Keratinocyte (primary cell): ENCODE measurements around the gene CFAP77.

Experiments
- EZH2 ChIP-seq: IDR thresholded peaks from one replicate; pipeline ENCODE4 v1.6.1; 2012; ENCODE audit warnings: inconsistent platforms, mild to moderate bottlenecking, low read length, moderate library complexity
- TF ChIP-seq, protein P1 (sequence below), 3 experiments: IDR thresholded peaks in 1 of 3; conservative IDR thresholded peaks in 1 of 3; optimal IDR thresholded peaks in 1 of 3; 2 replicates in 2 of 3; 3 replicates in 1 of 3; pipeline versions ENCODE3 to v1.5.1; 2011; ENCODE audit warnings: low read length in 3 of 3, mild to moderate bottlenecking in 3 of 3, moderate library complexity in 2 of 3, control low read depth in 1 of 3, inconsistent platforms in 1 of 3; ENCODE audit not compliant: insufficient read depth in 2 of 3; ENCODE audit errors: extremely low read depth in 1 of 3

DNA sequence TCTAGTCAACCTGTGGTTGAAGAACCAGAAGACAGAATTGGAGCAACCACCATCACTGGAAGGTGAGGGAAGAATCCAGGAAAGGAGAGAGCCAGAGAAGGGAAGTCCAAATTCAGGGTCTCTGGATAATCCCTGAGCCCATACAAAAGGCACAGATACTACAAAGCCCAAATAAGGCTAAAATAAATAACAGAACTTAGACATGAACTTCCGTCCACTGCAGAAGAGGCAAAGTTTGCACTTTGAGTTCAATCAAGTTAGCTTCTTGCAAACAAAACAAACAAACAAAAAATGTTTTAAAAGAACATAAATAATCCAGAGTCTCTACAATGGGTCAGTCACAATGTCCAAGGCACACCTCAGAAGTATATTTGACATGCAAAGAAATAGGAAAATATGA, 21.0 kb downstream of the CFAP77 start:
- TF ChIP-seq, protein P1, sequence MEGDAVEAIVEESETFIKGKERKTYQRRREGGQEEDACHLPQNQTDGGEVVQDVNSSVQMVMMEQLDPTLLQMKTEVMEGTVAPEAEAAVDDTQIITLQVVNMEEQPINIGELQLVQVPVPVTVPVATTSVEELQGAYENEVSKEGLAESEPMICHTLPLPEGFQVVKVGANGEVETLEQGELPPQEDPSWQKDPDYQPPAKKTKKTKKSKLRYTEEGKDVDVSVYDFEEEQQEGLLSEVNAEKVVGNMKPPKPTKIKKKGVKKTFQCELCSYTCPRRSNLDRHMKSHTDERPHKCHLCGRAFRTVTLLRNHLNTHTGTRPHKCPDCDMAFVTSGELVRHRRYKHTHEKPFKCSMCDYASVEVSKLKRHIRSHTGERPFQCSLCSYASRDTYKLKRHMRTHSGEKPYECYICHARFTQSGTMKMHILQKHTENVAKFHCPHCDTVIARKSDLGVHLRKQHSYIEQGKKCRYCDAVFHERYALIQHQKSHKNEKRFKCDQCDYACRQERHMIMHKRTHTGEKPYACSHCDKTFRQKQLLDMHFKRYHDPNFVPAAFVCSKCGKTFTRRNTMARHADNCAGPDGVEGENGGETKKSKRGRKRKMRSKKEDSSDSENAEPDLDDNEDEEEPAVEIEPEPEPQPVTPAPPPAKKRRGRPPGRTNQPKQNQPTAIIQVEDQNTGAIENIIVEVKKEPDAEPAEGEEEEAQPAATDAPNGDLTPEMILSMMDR (optimal IDR thresholded peaks at IDR 0.05 in 1 of 3, IDR thresholded peaks at IDR 0.05 in 1 of 3, conservative IDR thresholded peaks at IDR 0.05 in 1 of 3; ENCODE audit: extremely low read depth in 1 of 3, insufficient read depth in 2 of 3, low read length in 3 of 3): no peak
- TF ChIP-seq EZH2: no peak
